Keratinocyte (primary cell): ENCODE results near the gene INPP5A. TPM values are rescaled to one million over a fixed set of nuclear protein-coding genes. Genes with fewer than 3 reads are reported as not detected.

Source experiments
- DNase-seq: peaks from one replicate; pipeline ENCODE4 v3.0.0-alpha.2; 2011; ENCODE audit warnings: low read depth, missing footprints, low spot score
- FAIRE-seq: peaks from 2 replicates; lab custom pipeline; 2011; peaks lifted over from hg19 to GRCh38; lab: Jason Lieb, UNC
- H2AFZ ChIP-seq: 2 replicates; pipeline ENCODE4 v1.6.0; 2012; ENCODE audit warnings: low read length, control low read depth, inconsistent platforms; ENCODE audit not compliant: control insufficient read depth
- H3K27ac ChIP-seq: 2 replicates; pipeline ENCODE4 v1.5.1; 2011; ENCODE audit warnings: low read length; ENCODE audit not compliant: control insufficient read depth, insufficient read depth
- H3K27me3 ChIP-seq: 3 replicates; pipeline ENCODE4 v1.6.0; 2011; ENCODE audit warnings: low read length; ENCODE audit not compliant: control insufficient read depth, insufficient read depth; ENCODE audit errors: extremely low read depth
- H3K36me3 ChIP-seq, 2 experiments: 2 replicates in 1 of 2; 3 replicates in 1 of 2; pipeline ENCODE4 v1.5.1; 2011; ENCODE audit warnings: low read length in 2 of 2, mild to moderate bottlenecking in 1 of 2; ENCODE audit not compliant: control insufficient read depth in 2 of 2, insufficient read depth in 2 of 2; ENCODE audit errors: extremely low read depth in 1 of 2
- H3K4me1 ChIP-seq: 3 replicates; pipeline ENCODE4 v1.5.1; 2011; ENCODE audit warnings: low read length; ENCODE audit not compliant: control insufficient read depth, insufficient read depth; ENCODE audit errors: extremely low read depth
- H3K4me2 ChIP-seq: 3 replicates; pipeline ENCODE4 v1.6.0; 2011; ENCODE audit warnings: low read depth, low read length; ENCODE audit not compliant: control insufficient read depth, insufficient read depth; ENCODE audit errors: extremely low read depth
- H3K4me3 ChIP-seq, 3 experiments: fragments of 200-600 bp in 1 of 3; sonication (generic) in 1 of 3; 2 replicates in 2 of 3; 3 replicates in 1 of 3; pipeline ENCODE4 v1.5.1; 2011 to 2016; ENCODE audit warnings: low read length in 3 of 3, mild to moderate bottlenecking in 3 of 3, control low read depth in 2 of 3, inconsistent platforms in 1 of 3, low read depth in 1 of 3, mixed read lengths in 1 of 3, mixed run types in 1 of 3, moderate library complexity in 1 of 3; ENCODE audit not compliant: control insufficient read depth in 2 of 3, insufficient read depth in 2 of 3; ENCODE audit errors: extremely low read depth in 1 of 3
- H3K79me2 ChIP-seq: 2 replicates; pipeline ENCODE4 v1.6.0; 2012; ENCODE audit warnings: low read length; ENCODE audit not compliant: control insufficient read depth, insufficient read depth
- H3K9ac ChIP-seq: 3 replicates; pipeline ENCODE4 v1.6.0; 2011; ENCODE audit warnings: low read length; ENCODE audit not compliant: control insufficient read depth, insufficient read depth; ENCODE audit errors: extremely low read depth
- H3K9me1 ChIP-seq: 3 replicates; pipeline ENCODE4 v1.6.0; 2011; ENCODE audit warnings: low read length; ENCODE audit not compliant: control insufficient read depth, insufficient read depth; ENCODE audit errors: extremely low read depth
- H3K9me3 ChIP-seq: 2 replicates; pipeline ENCODE4 v1.5.1; 2012; ENCODE audit warnings: low read depth, low read length; ENCODE audit not compliant: control insufficient read depth
- H4K20me1 ChIP-seq: 3 replicates; pipeline ENCODE4 v1.6.0; 2011; ENCODE audit warnings: low read length; ENCODE audit not compliant: control insufficient read depth, insufficient read depth; ENCODE audit errors: extremely low read depth
- EZH2 ChIP-seq: IDR thresholded peaks from one replicate; pipeline ENCODE4 v1.6.1; 2012; ENCODE audit warnings: inconsistent platforms, mild to moderate bottlenecking, low read length, moderate library complexity
- dilution Hi-C: fragments of 300-500 bp; cut with MboI; formaldehyde crosslinking; loops from one replicate; pipeline ENCODE4 v1.7.0; 2020; ENCODE audit warnings: low sequenced_read_pairs; ENCODE audit not compliant: extremely low pct_ligation_motif_present
- polyA plus RNA-seq, 5 experiments: library from polyadenylated mRNA; depleted of rRNA in 3 of 5; stranded (reverse) in 3 of 5; stranded (forward) in 1 of 5; unstranded in 1 of 5; fragments of >200 nt; gene quantifications; 1 replicate in 1 of 5; 2 replicates in 3 of 5; 3 replicates in 1 of 5; pipeline versions ENCODE4 v1.2.1 to v1.2.3, GENCODE V29; 2011 to 2012; ENCODE audit warnings: missing spikeins in 2 of 5, low read depth in 1 of 5, low replicate concordance in 1 of 5
- TF ChIP-seq, protein P1 (sequence below), 3 experiments: IDR thresholded peaks in 1 of 3; conservative IDR thresholded peaks in 1 of 3; optimal IDR thresholded peaks in 1 of 3; 2 replicates in 2 of 3; 3 replicates in 1 of 3; pipeline versions ENCODE3 to v1.5.1; 2011; ENCODE audit warnings: low read length in 3 of 3, mild to moderate bottlenecking in 3 of 3, moderate library complexity in 2 of 3, control low read depth in 1 of 3, inconsistent platforms in 1 of 3; ENCODE audit not compliant: insufficient read depth in 2 of 3; ENCODE audit errors: extremely low read depth in 1 of 3

Gene INPP5A
- polyA plus RNA-seq, 1 donor (not counting 4 experiments of a cell fraction or from before 2014, with no cell fraction given), result 11.2 TPM

DNA sequence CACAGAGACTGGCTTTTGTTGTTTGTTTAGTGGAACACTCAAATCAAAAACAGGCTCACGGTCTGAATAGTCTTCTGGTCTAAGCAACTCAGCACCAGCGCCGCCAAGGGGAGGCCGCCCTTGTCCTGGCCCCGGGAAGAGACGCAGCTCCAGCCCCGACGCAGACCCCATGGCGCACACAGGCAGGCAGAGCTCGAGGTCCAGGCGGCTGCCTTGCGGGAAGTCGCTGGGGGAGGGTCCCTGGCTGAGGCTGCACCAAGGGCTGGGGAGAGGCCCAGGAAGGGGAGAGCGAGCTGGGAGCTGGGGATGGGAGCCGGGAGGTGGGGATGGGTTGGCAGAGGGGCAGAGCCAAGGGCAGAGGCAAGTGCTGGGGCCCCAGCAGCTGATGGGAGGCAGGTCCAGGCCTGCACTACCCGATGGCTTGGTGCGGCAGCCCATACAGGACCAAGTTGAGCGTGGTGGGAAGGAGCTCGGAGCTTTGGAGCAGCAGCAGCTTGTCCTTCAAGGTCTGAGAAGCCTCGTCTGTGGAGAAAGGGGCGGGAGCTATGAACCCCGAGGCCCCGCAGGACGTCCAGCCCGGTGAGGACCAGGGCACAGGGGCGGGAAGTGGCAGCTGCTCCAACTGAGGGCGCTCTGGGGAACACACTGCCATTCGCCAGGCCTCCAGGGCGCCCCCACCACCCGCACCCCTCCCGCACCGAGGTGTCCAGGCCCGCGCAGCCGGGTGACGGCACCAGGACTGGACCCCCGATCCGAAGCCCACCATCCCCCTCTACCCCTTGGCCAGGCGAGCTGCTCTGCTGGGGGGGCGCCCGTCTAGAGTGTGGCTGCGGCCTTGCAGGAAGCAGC is 271.0 kb downstream of the INPP5A start:
- dilution Hi-C loops, result no loop called here
- Histone ChIP-seq H3K9me1 (no peaks in the 10 kb centered on the region), H3K27ac (no peak overlapping the region), H3K36me3 (no peaks in the 10 kb centered on the region), H3K9ac (no peak overlapping the region), H3K4me2 (no peak overlapping the region), H3K4me1 (no peaks in the 10 kb centered on the region), H3K4me3 (no peak overlapping the region), H3K79me2 (no peaks in the 10 kb centered on the region), H3K9me3 (no peaks in the 10 kb centered on the region), H3K27me3 (no peaks in the 10 kb centered on the region), H2AFZ (no peak overlapping the region), H4K20me1 (no peaks in the 10 kb centered on the region)
- TF ChIP-seq, protein P1, sequence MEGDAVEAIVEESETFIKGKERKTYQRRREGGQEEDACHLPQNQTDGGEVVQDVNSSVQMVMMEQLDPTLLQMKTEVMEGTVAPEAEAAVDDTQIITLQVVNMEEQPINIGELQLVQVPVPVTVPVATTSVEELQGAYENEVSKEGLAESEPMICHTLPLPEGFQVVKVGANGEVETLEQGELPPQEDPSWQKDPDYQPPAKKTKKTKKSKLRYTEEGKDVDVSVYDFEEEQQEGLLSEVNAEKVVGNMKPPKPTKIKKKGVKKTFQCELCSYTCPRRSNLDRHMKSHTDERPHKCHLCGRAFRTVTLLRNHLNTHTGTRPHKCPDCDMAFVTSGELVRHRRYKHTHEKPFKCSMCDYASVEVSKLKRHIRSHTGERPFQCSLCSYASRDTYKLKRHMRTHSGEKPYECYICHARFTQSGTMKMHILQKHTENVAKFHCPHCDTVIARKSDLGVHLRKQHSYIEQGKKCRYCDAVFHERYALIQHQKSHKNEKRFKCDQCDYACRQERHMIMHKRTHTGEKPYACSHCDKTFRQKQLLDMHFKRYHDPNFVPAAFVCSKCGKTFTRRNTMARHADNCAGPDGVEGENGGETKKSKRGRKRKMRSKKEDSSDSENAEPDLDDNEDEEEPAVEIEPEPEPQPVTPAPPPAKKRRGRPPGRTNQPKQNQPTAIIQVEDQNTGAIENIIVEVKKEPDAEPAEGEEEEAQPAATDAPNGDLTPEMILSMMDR (optimal IDR thresholded peaks at IDR 0.05 in 1 of 3, IDR thresholded peaks at IDR 0.05 in 1 of 3, conservative IDR thresholded peaks at IDR 0.05 in 1 of 3; ENCODE audit: extremely low read depth in 1 of 3, insufficient read depth in 2 of 3, low read length in 3 of 3), result no peak
- TF ChIP-seq EZH2, result no peak
- DNase-seq, result no peak
- no peak for FAIRE-seq

DNA sequence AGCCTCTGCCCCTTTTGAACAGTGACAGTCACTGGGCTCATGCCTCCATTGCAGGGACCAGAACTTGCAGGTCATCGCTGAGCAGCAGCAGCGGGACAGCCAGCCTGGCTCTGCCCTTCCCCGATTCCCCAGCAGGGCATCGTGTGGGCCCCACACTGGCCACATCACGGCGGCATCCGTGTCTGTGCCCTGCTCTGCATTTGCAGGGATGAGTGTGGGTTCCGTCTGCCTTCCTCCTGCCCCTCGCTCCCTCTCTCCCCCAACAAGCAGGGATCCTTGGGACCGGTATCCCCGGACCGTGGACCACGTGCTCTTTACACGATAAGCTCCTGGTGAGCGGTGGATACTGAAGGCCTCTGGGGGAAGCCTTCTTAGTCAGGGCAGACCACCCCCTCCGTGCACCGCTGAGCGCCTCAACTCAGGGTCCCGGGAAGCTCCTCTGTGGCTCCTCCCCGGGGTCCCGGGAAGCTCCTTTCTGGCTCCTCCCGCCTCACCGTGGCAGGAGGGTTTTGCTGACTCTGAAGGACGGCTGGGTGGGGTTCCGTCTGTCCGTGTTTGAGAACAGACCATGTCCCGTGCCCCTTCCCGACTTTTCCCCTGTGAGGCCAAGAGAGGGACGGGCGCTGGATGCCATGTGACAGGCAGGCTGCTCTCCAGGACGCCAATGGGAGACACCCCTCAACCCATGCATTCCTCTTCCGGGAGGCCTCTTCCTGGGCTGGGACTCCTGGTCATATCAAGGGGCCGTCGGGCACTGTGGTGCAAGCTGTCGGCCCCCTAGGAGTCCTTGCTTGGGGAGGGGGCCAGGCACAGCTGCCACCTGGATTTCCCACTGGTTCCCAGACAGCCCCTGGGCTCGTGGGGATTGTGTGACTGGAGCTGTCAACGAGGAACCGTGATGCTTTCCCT is 271.9 kb downstream of the INPP5A start:
- dilution Hi-C loops, result no loop called here
- H3K9me1 ChIP-seq, result no peaks in the 10 kb centered on the region
- H3K4me2 ChIP-seq, result no peak overlapping the region
- H3K9ac ChIP-seq, result no peak overlapping the region
- H4K20me1 ChIP-seq, result no peaks in the 10 kb centered on the region
- no peak overlapping the region for H3K27ac ChIP-seq
- H3K9me3 ChIP-seq, result no peaks in the 10 kb centered on the region
- no peaks in the 10 kb centered on the region for H3K36me3 ChIP-seq
- DNase-seq (no peak), FAIRE-seq (no peak)
- H3K79me2 ChIP-seq, result no peaks in the 10 kb centered on the region
- no peak for TF ChIP-seq EZH2
- TF ChIP-seq, protein P1 (optimal IDR thresholded peaks at IDR 0.05 in 1 of 3, IDR thresholded peaks at IDR 0.05 in 1 of 3, conservative IDR thresholded peaks at IDR 0.05 in 1 of 3; ENCODE audit: extremely low read depth in 1 of 3, insufficient read depth in 2 of 3, low read length in 3 of 3), result no peak
- H3K4me3 ChIP-seq, result no peak overlapping the region
- H3K4me1 ChIP-seq, result no peaks in the 10 kb centered on the region
- H2AFZ ChIP-seq, result no peak overlapping the region
- H3K27me3 ChIP-seq, result no peaks in the 10 kb centered on the region
